GDM1 (cell line): ENCODE data around the gene CRYGC.
"Not testable (repeated sequence)": the region's sequence is repeated elsewhere in the genome, so short reads cannot be mapped to it uniquely, and the experiment has no call there.

Experiments
- DNase-seq: peaks from one replicate; lab custom pipeline; 2025; lab: John Stamatoyannopoulos, UW

CRYGC gene

DNA sequence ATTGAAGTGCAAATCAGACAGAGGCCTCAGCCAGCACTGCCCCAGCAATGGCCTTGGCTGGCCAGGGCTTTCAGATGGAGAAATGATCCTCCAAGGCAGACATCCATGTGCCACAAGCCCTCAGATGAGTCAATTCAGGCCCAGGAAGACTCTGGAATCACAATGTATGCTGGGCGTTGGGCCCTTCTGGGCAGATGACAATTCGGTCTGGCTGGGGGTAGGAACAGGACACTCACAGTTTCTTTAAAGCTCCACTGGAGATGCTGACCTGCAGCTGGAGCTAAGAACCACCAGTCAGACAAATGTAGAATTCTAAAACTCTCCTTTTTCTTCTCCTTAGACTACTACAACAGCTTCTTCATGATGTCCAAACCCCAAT is 7.1 kb upstream of the CRYGC start:
- no peak for DNase-seq

GRCh38 chr2:208135794-208136715 is 6.4 kb upstream of the CRYGC start:
- DNase-seq, result no peak

GRCh38 chr2:208134928-208135586 is 5.4 kb upstream of the CRYGC start:
- DNase-seq, result peak; percentile 86

- DNase-seq, result no peak
Observed at GRCh38 chr2:208130712-208131110, 1.1 kb upstream of the CRYGC start.

- no peak for DNase-seq
Observed at GRCh38 chr2:208128136-208128535, 1.5 kb downstream of the CRYGC start.

- DNase-seq, result no peak
Observed at GRCh38 chr2:208127090-208127489, 2.5 kb downstream of the CRYGC start.

DNA sequence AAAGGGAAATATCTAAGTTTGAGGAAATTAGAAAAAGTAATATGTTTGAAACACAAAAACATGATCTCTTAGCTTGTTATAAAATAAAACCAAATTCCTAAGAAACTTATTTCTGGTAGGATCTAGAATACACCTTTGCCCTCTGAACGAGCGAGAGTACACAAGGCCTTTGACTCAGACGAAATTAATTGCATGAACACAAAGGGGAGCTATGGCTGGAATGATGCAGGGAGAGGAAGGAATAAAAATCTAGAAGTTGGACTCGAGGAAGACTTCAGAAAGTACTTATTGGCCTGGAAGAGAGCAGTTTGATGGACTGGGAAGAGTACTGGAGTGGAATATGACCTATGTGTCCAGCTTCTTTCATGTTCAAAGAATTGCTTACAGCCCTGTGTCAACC is 4.4 kb downstream of the CRYGC start:
- no peak for DNase-seq

GRCh38 chr2:208124013-208124715 is 5.5 kb downstream of the CRYGC start, which contains the start of gene CRYGD:
CRYGD (minus strand) TSS chr2:208124524; CDS start chr2:208124473, 51 bp downstream.
- DNase-seq, result not testable (repeated sequence)

GRCh38 chr2:208122248-208122647 is 7.4 kb downstream of the CRYGC start:
- DNase-seq, result no peak

DNA sequence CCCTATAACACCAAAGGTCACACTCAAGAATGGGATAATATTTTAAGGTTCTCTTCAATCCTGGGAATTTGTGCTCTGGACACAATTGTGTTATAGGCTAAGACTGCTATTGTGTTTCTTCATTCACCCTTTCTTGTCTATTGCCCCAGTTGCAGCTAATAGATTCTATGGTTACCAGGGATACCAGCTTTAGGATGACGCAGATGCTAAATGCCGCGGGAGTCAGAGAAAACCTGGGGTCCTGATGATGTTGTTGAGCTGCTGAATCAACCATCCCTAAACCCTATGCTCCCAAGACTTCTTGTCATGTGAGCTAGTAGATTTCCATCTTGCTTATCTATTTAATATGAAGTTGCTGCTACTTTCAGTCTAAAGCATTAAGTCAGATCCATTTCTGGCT is 10.7 kb downstream of the CRYGC start:
- no peak for DNase-seq

DNA sequence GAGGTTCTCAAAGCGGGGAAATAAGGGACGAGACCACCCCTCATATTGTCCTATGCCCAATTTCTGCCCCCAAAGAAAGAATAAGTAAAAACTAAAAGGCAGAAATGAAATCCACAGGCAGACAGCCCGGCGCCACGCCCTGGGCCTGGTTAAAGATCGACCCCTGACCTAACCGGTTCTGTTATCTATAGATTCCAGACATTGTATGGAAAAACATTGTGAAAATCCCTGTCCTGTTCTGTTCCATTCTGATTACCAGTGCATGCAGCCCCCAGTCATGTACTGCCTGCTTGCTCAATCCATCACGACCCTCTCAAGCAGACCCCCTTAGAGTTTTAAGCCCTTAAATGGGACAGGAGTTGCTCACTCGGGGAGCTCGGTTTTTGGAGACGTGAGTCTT is 12.2 kb downstream of the CRYGC start:
- DNase-seq, result not testable (repeated sequence)

GRCh38 chr2:208112969-208113368 is 16.7 kb downstream of the CRYGC start:
- no peak for DNase-seq

DNA sequence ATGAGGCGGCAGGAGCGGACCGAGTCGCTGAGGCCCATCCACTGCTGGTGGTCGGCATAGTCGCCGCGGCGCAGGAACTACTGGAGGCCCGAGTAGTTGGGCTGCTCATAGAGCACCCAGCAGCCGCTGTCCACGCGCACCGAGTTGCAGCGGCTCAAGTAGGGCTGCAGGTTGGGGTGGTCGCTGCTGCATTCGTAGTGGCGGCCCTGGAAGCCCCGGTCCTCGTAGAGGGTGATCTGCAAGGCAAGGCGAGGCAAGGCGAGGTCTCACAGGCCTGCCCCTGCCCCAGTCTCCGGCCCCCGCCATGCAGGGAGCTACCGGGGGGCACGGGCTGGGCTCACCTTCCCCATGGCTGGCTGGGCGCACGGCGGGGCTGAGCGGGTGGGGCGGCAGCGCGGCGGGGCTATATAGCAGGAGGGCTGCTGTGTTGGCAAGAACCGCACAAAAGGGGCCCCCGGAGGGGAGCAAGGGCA is 17.3 kb downstream of the CRYGC start:
- DNase-seq, result not testable (repeated sequence)

- no peak for DNase-seq
Observed at GRCh38 chr2:208103616-208104015, 26.0 kb downstream of the CRYGC start.

- DNase-seq, result no peak
Observed at GRCh38 chr2:208101716-208102631, 27.7 kb downstream of the CRYGC start.

GRCh38 chr2:208099682-208100470 is 29.8 kb downstream of the CRYGC start:
- DNase-seq, result no peak

DNA sequence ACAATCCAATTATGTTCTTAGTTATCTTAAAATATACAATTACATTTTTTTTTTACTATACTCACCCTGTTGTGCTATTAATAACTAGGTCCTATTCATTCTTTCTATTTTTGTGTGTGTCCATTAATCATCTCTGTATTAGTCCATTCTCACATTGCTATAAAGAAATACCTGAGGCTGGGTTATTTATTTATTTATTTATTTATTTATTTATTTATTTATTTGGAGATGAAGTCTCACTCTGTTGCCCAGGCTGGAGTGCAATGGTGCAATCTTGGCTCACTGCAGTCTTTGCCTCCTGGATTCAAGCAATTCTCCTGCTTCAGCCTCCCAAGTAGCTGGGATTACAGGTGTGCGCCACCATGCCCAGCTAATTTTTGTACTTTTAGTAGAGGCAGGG is 30.9 kb downstream of the CRYGC start:
- not testable (repeated sequence) for DNase-seq

DNA sequence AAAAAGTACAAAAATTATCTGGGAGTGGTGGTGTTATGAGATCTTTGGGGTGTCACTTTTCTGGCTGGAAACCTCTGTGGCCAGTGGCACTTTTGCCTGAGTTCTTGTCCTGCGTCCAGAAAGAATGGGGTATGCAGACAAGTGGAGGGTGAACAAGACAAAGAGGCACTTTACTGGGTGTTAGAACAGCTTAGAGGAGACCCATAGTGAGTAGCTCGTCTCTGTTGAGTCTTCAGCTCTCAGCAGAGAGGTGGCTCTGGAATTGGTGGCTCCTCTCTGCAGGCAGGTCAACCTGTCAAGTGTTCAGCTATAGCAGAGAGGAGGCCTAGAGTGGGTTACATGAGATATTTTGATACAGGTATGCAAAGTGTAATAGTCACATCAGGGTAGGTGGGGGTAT is 31.4 kb downstream of the CRYGC start:
- no peak for DNase-seq

DNA sequence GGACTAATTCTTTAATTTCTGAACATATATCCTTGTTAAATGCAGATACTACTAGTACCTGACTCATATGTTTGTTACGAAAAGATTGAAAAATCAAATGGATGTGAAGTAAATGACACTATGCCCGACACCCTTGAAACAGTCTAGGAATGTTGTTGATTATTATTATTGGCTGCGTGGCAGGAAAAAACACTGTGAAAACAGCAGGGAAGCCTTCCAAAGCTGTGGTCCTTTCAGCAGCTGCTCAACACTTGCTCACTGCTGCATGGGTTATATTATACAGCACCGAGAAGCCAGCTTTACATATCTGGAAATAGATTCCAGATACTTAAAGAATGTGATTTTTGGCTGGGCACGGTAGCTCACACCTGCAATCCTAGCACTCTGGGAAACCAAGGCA is 31.8 kb downstream of the CRYGC start:
- DNase-seq, result no peak

GRCh38 chr2:208097313-208097712 is 32.3 kb downstream of the CRYGC start:
- DNase-seq, result no peak

DNA sequence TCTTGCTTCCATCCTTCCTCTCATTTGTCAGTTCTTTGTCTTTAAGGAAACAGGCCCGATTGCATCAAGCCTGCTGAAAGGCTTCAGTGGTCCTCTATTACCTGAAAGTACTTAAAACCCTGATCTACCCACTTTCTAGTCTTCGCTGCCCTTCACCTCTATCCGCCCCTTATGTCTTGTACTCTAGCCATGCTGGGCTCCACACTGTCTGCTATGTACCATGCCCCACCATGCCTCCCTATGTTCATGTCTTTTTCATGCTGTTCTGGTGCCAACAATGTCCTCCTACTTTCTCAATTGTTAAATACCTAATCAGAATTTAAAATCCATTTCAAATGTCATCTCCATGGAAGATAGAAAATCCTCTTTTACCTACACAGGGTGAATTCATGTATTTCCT is 33.5 kb downstream of the CRYGC start:
- no peak for DNase-seq
